Osteocyte (in vitro differentiated cells): ENCODE data around the gene DRC7. TPM values are rescaled to one million over a fixed set of nuclear protein-coding genes. Genes with fewer than 3 reads are reported as not detected.

Experiments
- DNase-seq: peaks from one replicate; pipeline ENCODE4 v3.0.0; 2021; ENCODE audit warnings: mixed read lengths; ENCODE audit not compliant: unreplicated experiment; ENCODE audit errors: extremely low spot score
- H3K27ac Mint-ChIP-seq: one replicate; pipeline ENCODE4 v1.8.0; 2021; ENCODE audit warnings: mild to moderate bottlenecking, mixed read lengths; ENCODE audit not compliant: unreplicated experiment
- H3K27me3 Mint-ChIP-seq: one replicate; pipeline ENCODE4 v1.8.0; 2021; ENCODE audit warnings: mixed read lengths; ENCODE audit not compliant: unreplicated experiment
- H3K36me3 Mint-ChIP-seq: one replicate; pipeline ENCODE4 v1.8.0; 2021; ENCODE audit warnings: mixed read lengths; ENCODE audit not compliant: unreplicated experiment
- H3K4me1 Mint-ChIP-seq: one replicate; pipeline ENCODE4 v1.8.0; 2021; ENCODE audit warnings: mixed read lengths; ENCODE audit not compliant: unreplicated experiment
- H3K4me3 Mint-ChIP-seq: one replicate; pipeline ENCODE4 v1.8.0; 2021; ENCODE audit warnings: mild to moderate bottlenecking, moderate library complexity, mixed read lengths; ENCODE audit not compliant: unreplicated experiment
- H3K9me3 Mint-ChIP-seq: one replicate; pipeline ENCODE4 v1.8.0; 2021; ENCODE audit warnings: mixed read lengths; ENCODE audit not compliant: unreplicated experiment
- total RNA-seq: library from RNA; stranded (reverse); gene quantifications from 2 replicates; pipeline ENCODE4 v1.2.1, GENCODE V29; 2021
- TF ChIP-seq, protein P1 (sequence below): fragments of 200-600 bp; sonication (generic); IDR thresholded peaks from 2 replicates; pipeline ENCODE4 v1.5.0; 2021; ENCODE audit warnings: antibody characterized with exemption, mild to moderate bottlenecking, moderate library complexity

The DRC7 gene
- total RNA-seq, 1 donor from 2014 or later = not detected

DNA sequence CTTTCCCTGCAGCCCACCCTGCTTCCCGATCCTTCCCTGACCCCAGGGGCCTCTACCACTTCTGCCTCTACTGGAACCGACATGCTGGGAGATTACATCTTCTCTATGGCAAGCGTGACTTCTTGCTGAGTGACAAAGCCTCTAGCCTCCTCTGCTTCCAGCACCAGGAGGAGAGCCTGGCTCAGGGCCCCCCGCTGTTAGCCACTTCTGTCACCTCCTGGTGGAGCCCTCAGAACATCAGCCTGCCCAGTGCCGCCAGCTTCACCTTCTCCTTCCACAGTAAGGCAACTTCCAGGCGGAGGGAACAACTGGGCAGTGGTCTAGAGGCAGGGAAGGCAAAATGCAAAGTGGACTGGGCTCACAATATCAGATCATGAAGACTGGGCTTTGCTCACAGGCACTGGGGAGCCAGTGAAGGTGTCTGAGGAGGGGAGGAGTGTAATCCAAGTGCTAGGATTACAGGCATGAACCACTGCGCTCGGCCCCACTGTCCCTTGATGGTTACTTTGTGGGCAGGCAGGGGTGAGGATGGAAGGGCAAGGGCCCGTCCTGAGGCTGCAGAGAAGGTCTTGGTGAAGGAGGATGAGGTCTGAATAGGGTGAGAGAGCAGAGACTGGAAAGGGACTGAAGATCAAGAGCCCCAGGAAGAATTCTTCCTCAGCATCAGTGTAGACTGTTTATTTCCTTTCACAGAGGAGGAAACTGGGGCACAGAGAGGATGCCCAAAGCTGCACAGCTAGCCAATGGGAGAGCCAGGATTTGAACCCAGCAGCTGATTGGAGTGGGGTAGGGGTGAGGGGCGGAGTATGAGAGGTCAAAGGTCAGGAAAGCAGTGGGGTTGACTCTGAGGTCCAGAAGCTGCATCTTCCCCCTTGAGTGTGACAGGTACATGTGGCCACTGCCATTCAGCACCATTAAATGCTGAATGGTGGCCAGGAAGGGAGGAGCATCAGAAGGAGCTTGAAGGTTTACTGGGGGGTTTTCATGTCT, 43.0 kb upstream of the DRC7 start:
- DNase-seq = no peak
- TF ChIP-seq, protein P1, sequence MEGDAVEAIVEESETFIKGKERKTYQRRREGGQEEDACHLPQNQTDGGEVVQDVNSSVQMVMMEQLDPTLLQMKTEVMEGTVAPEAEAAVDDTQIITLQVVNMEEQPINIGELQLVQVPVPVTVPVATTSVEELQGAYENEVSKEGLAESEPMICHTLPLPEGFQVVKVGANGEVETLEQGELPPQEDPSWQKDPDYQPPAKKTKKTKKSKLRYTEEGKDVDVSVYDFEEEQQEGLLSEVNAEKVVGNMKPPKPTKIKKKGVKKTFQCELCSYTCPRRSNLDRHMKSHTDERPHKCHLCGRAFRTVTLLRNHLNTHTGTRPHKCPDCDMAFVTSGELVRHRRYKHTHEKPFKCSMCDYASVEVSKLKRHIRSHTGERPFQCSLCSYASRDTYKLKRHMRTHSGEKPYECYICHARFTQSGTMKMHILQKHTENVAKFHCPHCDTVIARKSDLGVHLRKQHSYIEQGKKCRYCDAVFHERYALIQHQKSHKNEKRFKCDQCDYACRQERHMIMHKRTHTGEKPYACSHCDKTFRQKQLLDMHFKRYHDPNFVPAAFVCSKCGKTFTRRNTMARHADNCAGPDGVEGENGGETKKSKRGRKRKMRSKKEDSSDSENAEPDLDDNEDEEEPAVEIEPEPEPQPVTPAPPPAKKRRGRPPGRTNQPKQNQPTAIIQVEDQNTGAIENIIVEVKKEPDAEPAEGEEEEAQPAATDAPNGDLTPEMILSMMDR = no peak
- no peaks in the 10 kb centered on the region for H3K9me3 Mint-ChIP-seq
- H3K36me3 Mint-ChIP-seq = no peaks in the 10 kb centered on the region
- peaks cover 18% of the 10 kb centered on the region for H3K4me1 Mint-ChIP-seq
- no peak overlapping the region for H3K27ac Mint-ChIP-seq
- no peaks in the 10 kb centered on the region for H3K27me3 Mint-ChIP-seq
- H3K4me3 Mint-ChIP-seq = no peak overlapping the region

DNA sequence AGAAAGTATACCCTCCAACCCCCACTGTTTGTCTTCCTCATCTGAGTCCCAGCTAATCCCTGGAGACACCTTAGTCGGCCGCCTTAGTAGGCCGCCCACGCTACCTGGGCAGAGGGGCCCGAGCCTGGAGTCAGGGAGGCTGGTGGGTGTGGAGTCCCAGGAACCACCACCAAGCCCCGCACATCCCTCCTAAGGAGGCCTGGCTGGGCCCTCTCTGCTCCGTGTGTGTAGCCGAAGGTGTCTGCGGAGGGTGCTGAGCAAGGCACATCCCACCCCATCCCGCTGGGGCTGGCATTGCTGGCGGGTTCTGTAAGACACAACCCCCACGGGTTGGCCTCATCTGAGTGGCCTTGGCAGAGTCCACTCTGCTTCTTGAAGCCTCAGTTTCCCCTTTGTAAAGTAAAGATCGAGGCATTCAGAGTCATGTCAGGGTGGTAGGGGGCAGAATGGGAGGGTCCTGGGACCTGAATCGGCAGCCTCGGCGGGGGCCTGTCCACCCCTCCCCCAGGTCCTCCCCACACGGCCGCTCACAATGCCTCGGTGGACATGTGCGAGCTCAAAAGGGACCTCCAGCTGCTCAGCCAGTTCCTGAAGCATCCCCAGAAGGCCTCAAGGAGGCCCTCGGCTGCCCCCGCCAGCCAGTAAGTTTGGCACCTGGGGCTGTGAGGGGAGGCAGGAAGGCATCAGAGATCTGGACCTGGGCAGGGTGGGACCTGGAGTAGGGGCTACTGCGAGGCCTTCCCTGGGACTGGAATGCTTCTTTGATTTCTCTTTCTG, 41.7 kb upstream of the DRC7 start:
- no peak overlapping the region for H3K27ac Mint-ChIP-seq
- TF ChIP-seq, protein P1 = no peak
- H3K4me1 Mint-ChIP-seq = peaks cover 12% of the 10 kb centered on the region
- no peak for DNase-seq
- H3K9me3 Mint-ChIP-seq = no peaks in the 10 kb centered on the region
- H3K36me3 Mint-ChIP-seq = no peaks in the 10 kb centered on the region
- H3K4me3 Mint-ChIP-seq = no peak overlapping the region
- no peaks in the 10 kb centered on the region for H3K27me3 Mint-ChIP-seq

DNA sequence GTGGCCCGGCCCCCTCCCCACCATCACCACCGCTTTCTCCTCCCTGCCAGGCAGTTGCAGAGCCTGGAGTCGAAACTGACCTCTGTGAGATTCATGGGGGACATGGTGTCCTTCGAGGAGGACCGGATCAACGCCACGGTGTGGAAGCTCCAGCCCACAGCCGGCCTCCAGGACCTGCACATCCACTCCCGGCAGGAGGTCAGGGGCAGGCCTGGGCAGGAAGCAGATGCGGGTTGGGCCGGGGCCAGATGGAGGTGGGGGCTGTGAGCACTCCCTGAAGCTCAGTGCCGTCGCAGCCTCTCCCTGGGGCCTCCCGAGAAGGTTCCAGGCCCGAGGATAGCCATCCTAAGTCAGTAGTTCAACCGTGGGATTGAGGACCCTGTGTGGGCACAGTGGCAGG, 40.7 kb upstream of the DRC7 start:
- no peak for DNase-seq
- TF ChIP-seq, protein P1 = no peak
- H3K4me3 Mint-ChIP-seq = no peak overlapping the region
- no peaks in the 10 kb centered on the region for H3K9me3 Mint-ChIP-seq
- no peaks in the 10 kb centered on the region for H3K36me3 Mint-ChIP-seq
- H3K27me3 Mint-ChIP-seq = peaks cover under 1% of the 10 kb centered on the region
- H3K4me1 Mint-ChIP-seq = peaks cover 12% of the 10 kb centered on the region
- H3K27ac Mint-ChIP-seq = no peak overlapping the region

DNA sequence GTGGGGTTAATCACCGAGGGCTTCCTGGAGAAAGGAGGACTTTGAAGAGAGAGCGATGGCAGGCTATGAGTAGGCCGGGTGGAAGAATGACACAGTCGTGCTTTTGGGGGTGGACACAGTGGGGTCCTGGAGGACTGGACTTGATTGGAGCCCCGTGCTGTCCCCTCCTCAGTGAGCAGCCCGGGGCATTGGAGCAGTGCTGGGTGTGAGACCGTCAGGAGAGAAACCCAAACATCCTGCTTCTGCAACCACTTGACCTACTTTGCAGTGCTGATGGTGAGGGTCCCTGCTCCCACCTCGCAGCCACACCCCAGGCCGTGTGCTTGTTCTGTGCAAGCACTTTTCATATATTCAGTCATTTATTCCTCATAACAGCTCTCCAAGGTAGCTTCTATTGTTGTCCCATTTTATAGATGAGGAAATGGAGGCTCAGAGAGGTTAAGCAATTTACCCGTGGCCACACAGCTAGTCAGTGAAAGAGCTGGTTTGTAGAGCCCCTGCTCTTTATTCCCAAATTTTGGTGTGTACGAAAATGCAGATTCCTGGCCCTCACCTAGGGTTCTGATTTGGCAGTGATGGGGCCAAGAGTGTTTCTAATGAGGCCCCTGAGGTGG, 38.2 kb upstream of the DRC7 start:
- no peak overlapping the region for H3K27ac Mint-ChIP-seq
- TF ChIP-seq, protein P1 = no peak
- H3K4me3 Mint-ChIP-seq = no peak overlapping the region
- peaks cover 2% of the 10 kb centered on the region for H3K27me3 Mint-ChIP-seq
- no peaks in the 10 kb centered on the region for H3K36me3 Mint-ChIP-seq
- no peak for DNase-seq
- H3K4me1 Mint-ChIP-seq = peaks cover 12% of the 10 kb centered on the region
- no peaks in the 10 kb centered on the region for H3K9me3 Mint-ChIP-seq
